Activated CD4-positive, alpha-beta T cell treated with anti-CD3 and anti-CD28 coated beads for 36 hours (primary cell): ENCODE results near the gene TMEM109. TPM values are rescaled to one million over a fixed set of nuclear protein-coding genes. Genes with fewer than 3 reads are reported as not detected.

ENCODE experiments used
- ATAC-seq: fragments of 200-7000 bp; cut with Tn5 transposase; one replicate; pipeline ENCODE4 v1.10.0; 2021; ENCODE audit warnings: mild to moderate bottlenecking, moderate library complexity
- CTCF ChIA-PET: fragments of 350-600 bp; sonication (Branson Sonifier 250); formaldehyde crosslinking; loops from one replicate; lab custom pipeline; 2021; ENCODE audit warnings: antibody characterized with exemption; lab: Charles Lee
- POLR2A ChIA-PET: fragments of 350-600 bp; sonication (Branson Sonifier 250); formaldehyde crosslinking; loops from one replicate; lab custom pipeline; 2021; ENCODE audit warnings: antibody characterized with exemption, inconsistent platforms; lab: Charles Lee
- DNase-seq: peaks from one replicate; pipeline ENCODE4 v3.0.0-alpha.2; 2020
- H3K27ac Mint-ChIP-seq: one replicate; pipeline ENCODE4 v1.8.0; 2021; ENCODE audit warnings: mixed read lengths
- H3K27me3 Mint-ChIP-seq: one replicate; pipeline ENCODE4 v1.8.0; 2021; ENCODE audit warnings: mixed read lengths
- H3K36me3 Mint-ChIP-seq: one replicate; pipeline ENCODE4 v1.8.0; 2021; ENCODE audit warnings: low read depth, mixed read lengths
- H3K4me1 Mint-ChIP-seq: one replicate; pipeline ENCODE4 v1.8.0; 2021; ENCODE audit warnings: mixed read lengths
- H3K4me3 Mint-ChIP-seq: one replicate; pipeline ENCODE4 v1.8.0; 2021; ENCODE audit warnings: mild to moderate bottlenecking, moderate library complexity, mixed read lengths
- H3K9me3 Mint-ChIP-seq: one replicate; pipeline ENCODE4 v1.8.0; 2021; ENCODE audit warnings: low read depth, mixed read lengths
- intact Hi-C, 2 experiments: fragments of 100-400 bp; cut with DNase I in 1 of 2; cut with micrococcal nuclease in 1 of 2; formaldehyde crosslinking; loops; one replicate each; pipeline versions ENCODE4 v1.14.2 to v1.15.1; 2022 to 2024; cut with DNase I, micrococcal nuclease
- total RNA-seq, 2 experiments: library from RNA; stranded (reverse); gene quantifications; one replicate each; pipeline ENCODE4 v1.2.3, GENCODE V29; 2021

The TMEM109 gene
- total RNA-seq, 2 experiments from 2014 or later, result 80.3 to 89.1 TPM

GRCh38 chr11:60912223-60912850 is 1.6 kb upstream of the TMEM109 start:
- Mint-ChIP-seq H3K27ac (peak overlapping the region; percentile 73), H3K27me3 (no peaks in the 10 kb centered on the region), H3K4me3 (peak overlapping the region; percentile 2), H3K4me1 (peaks cover 52% of the 10 kb centered on the region), H3K9me3 (no peaks in the 10 kb centered on the region), H3K36me3 (peaks cover 12% of the 10 kb centered on the region)
- ChIA-PET CTCF (interaction anchor here (0.5 to 2.7 kb wide), 11 partner anchors 9 to 1990 kb away, joined by 3 to 16 read pairs (median 4); partner anchors contain the start of gene CD6), POLR2A (interaction anchor here (1.2 to 1.9 kb wide), 2 partner anchors 25 to 517 kb away, joined by 4 to 5 read pairs; partner anchors contain the start of genes CPSF7 and SDHAF2)
- intact Hi-C loops, result loop anchor here (2.0 to 5.0 kb wide), 4 partner anchors 70 to 380 kb away; partner anchors contain the start of gene CCDC86 (in 1 of the 2)
- peak; percentile 12 for ATAC-seq
- DNase-seq, result peak; percentile 51

- Mint-ChIP-seq H3K4me1 (peaks cover 52% of the 10 kb centered on the region), H3K4me3 (peak overlapping the region; percentile 87), H3K9me3 (no peaks in the 10 kb centered on the region), H3K36me3 (peaks cover 13% of the 10 kb centered on the region), H3K27ac (peak overlapping the region; percentile 97), H3K27me3 (no peaks in the 10 kb centered on the region)
- DNase-seq (no peak), ATAC-seq (no peak)
- intact Hi-C loops, result loop anchor here (2.0 to 5.0 kb wide), 4 partner anchors 70 to 379 kb away; partner anchors contain the start of gene CCDC86 (in 1 of the 2)
- ChIA-PET POLR2A (interaction anchor here (0.7 to 1.9 kb wide), 5 partner anchors 69 to 517 kb away, joined by 3 to 5 read pairs (median 4); partner anchors contain the start of genes CPSF7 and SDHAF2), CTCF (interaction anchor here (0.7 to 2.7 kb wide), 12 partner anchors 10 to 1990 kb away, joined by 3 to 16 read pairs (median 4); no protein-coding TSS in a partner anchor)
Observed at GRCh38 chr11:60912851-60913528, 968 bp upstream of the TMEM109 start.

DNA sequence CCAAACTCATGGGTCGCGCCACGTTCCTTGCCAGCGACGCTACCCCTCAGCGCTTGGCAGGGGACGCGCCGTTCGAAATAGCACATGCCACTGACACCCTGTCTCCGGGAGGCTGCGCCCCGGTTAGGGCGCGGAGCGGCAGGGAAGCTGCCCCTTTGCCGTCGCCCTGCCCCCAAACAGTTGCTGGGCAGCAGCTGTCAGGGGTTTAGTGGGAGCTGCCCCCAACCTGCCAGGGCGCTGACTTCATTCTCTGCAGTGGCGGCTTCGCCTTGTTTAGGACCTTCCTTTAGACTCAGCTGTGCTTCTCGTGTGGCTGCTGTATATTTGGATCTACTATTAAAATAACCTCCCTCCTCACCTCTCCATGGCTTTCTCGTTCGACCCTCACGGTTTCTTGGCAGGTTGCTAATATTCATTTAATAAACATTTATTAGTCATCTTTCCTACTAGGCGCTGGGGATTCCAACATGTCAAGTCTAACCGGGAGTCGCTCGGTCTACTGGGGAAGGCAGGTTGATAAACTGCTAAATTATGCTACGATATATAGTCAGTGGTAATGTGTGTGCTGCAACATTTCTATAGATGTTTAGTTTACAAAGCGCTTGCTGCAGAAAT is 782 bp downstream of the TMEM109 start:
- Mint-ChIP-seq H3K4me3 (peak overlapping the region; percentile 87), H3K27me3 (no peaks in the 10 kb centered on the region), H3K9me3 (no peaks in the 10 kb centered on the region), H3K36me3 (peaks cover 20% of the 10 kb centered on the region), H3K4me1 (peaks cover 64% of the 10 kb centered on the region), H3K27ac (peak overlapping the region; percentile 77)
- ATAC-seq (peak; percentile 15), DNase-seq (peak; percentile 66)
- POLR2A ChIA-PET, result interaction anchor here (0.6 to 2.9 kb wide), 9 partner anchors 9 to 515 kb away, joined by 3 to 16 read pairs (median 5); partner anchors contain the start of genes CPSF7, PRPF19, SDHAF2 and TMEM132A
- intact Hi-C loops, result loop anchor here (1.0 to 5.0 kb wide), 14 partner anchors 8 to 448 kb away; partner anchors contain the start of genes PRPF19 (in 2 of the 2), CCDC86 (in 1 of the 2), DDB1 (in 1 of the 2) and TKFC (in 1 of the 2)
- CTCF ChIA-PET, result interaction anchor here (0.6 to 1.8 kb wide), 11 partner anchors 9 to 471 kb away, joined by 3 to 9 read pairs (median 3); partner anchors contain the start of gene PRPF19

DNA sequence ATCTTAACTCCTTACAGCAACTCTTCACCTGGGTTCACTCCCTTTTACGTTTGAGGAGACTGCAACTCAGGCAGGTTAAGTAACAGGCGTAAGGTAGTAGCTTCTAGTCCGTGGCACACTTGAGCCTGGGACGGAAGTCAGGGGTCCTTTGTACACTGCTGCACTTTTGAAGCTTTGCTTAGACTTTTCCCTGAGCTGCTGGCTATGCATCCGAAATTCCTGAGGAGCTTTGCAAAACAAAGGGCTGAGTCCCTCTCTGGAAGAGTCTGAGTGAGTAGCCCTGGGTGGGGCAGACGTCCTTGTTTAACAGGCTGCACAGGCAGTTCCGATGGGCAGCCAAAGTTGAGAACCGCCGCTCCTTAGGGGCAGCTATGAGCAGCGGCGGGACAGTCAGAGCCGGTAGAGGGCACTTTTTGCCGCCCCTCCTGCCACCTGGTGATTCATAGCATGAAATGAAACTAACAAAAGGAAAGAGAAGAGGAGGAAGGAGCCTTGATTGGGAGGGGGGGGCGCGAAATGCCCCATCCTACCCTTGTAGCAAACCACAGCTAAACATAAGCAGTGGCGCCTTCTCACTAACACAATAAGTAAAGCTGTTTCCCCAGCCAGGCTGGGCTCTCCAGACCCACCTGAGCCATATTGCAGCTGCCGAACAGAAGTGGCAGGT is 1.4 kb downstream of the TMEM109 start:
- Mint-ChIP-seq H3K27me3 (no peaks in the 10 kb centered on the region), H3K36me3 (peaks cover 25% of the 10 kb centered on the region), H3K4me1 (peaks cover 62% of the 10 kb centered on the region), H3K4me3 (peak overlapping the region; percentile 87), H3K27ac (peak overlapping the region; percentile 77), H3K9me3 (no peaks in the 10 kb centered on the region)
- POLR2A ChIA-PET, result interaction anchor here (0.6 to 2.9 kb wide), 7 partner anchors 9 to 224 kb away, joined by 3 to 16 read pairs (median 5); partner anchors contain the start of genes PRPF19 and TMEM132A
- DNase-seq (peak; percentile 82), ATAC-seq (peak; percentile 47)
- CTCF ChIA-PET, result interaction anchor here (0.6 to 1.8 kb wide), 13 partner anchors 9 to 252 kb away, joined by 3 to 9 read pairs (median 3); partner anchors contain the start of genes PRPF19 and TMEM132A
- intact Hi-C loops, result loop anchor here (1.0 to 5.0 kb wide), 6 partner anchors 35 to 417 kb away; partner anchors contain the start of genes DDB1 (in 1 of the 2) and TKFC (in 1 of the 2)

- no peaks in the 10 kb centered on the region for H3K27me3 Mint-ChIP-seq
- ATAC-seq, result no peak
- intact Hi-C loops, result loop anchor here in 1 of 2 experiments (5.0 kb wide), 1 partner anchor 146 kb away; no protein-coding TSS in a partner anchor
- H3K4me1 Mint-ChIP-seq, result peaks cover 50% of the 10 kb centered on the region
- ChIA-PET CTCF (interaction anchor here (0.8 to 1.4 kb wide), 2 partner anchors 49 to 834 kb away, joined by 3 read pairs; no protein-coding TSS in a partner anchor), POLR2A (interaction anchor here (0.7 to 0.9 kb wide), 2 partner anchors 10 to 252 kb away, joined by 3 to 4 read pairs; partner anchors contain the start of gene PRPF19)
- H3K9me3 Mint-ChIP-seq, result no peaks in the 10 kb centered on the region
- no peak overlapping the region for H3K27ac Mint-ChIP-seq
- no peak for DNase-seq
- peaks cover 39% of the 10 kb centered on the region for H3K36me3 Mint-ChIP-seq
- no peak overlapping the region for H3K4me3 Mint-ChIP-seq
Observed at GRCh38 chr11:60916669-60917206, 2.8 kb downstream of the TMEM109 start.

GRCh38 chr11:60917267-60917666 is 3.3 kb downstream of the TMEM109 start:
- Mint-ChIP-seq H3K9me3 (no peaks in the 10 kb centered on the region), H3K36me3 (peaks cover 43% of the 10 kb centered on the region), H3K4me3 (no peak overlapping the region), H3K4me1 (peaks cover 45% of the 10 kb centered on the region), H3K27ac (no peak overlapping the region), H3K27me3 (no peaks in the 10 kb centered on the region)
- DNase-seq (no peak), ATAC-seq (no peak)
- ChIA-PET POLR2A (interaction anchor here (0.7 kb wide), 2 partner anchors 11 kb away, joined by 4 to 5 read pairs; partner anchors contain the start of gene PRPF19), CTCF (interaction anchor here (0.8 kb wide), 1 partner anchor 834 kb away, joined by 3 read pairs; no protein-coding TSS in a partner anchor)
- intact Hi-C loops, result loop anchor here in 1 of 2 experiments (5.0 kb wide), 1 partner anchor 145 kb away; no protein-coding TSS in a partner anchor

GRCh38 chr11:60918251-60918938 is 4.4 kb downstream of the TMEM109 start:
- peaks cover 53% of the 10 kb centered on the region for H3K36me3 Mint-ChIP-seq

DNA sequence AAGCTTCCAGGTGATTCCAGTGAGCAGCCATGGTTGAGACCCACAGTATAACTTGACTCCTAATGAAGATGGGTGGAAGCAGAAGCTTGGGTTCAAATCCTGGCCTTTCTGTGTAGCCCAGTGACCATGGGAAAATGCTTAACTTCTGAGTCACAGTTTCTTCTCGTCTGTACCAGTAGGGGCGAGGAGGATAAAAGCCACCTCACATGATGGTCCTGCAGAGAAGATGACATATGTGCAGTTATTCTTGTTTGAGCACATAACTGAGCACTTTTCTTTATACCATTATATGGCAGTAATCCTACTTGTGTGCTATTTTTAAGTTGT is 4.9 kb downstream of the TMEM109 start:
- intact Hi-C loops, result loop anchor here in 1 of 2 experiments (5.0 kb wide), 1 partner anchor 143 kb away; no protein-coding TSS in a partner anchor
- H3K4me1 Mint-ChIP-seq, result peaks cover 31% of the 10 kb centered on the region
- H3K4me3 Mint-ChIP-seq, result no peak overlapping the region
- no peaks in the 10 kb centered on the region for H3K27me3 Mint-ChIP-seq
- CTCF ChIA-PET, result interaction anchor here (0.5 to 1.1 kb wide), 4 partner anchors 14 to 376 kb away, joined by 3 read pairs; partner anchors contain the start of gene VWCE
- POLR2A ChIA-PET, result no interaction called here
- peaks cover 57% of the 10 kb centered on the region for H3K36me3 Mint-ChIP-seq
- no peak for ATAC-seq
- no peak for DNase-seq
- no peaks in the 10 kb centered on the region for H3K9me3 Mint-ChIP-seq
- no peak overlapping the region for H3K27ac Mint-ChIP-seq

More at GRCh38 chr11:60918251-60918938, 4.4 kb downstream of the TMEM109 start:
- Mint-ChIP-seq H3K9me3 (no peaks in the 10 kb centered on the region), H3K4me1 (peaks cover 34% of the 10 kb centered on the region), H3K4me3 (no peak overlapping the region), H3K27ac (no peak overlapping the region), H3K27me3 (no peaks in the 10 kb centered on the region)
- intact Hi-C loops, result loop anchor here in 1 of 2 experiments (5.0 kb wide), 1 partner anchor 144 kb away; no protein-coding TSS in a partner anchor
- POLR2A ChIA-PET, result interaction anchor here (0.7 kb wide), 1 partner anchor 10 kb away, joined by 5 read pairs; no protein-coding TSS in a partner anchor
- CTCF ChIA-PET, result interaction anchor here (0.5 to 1.1 kb wide), 4 partner anchors 14 to 376 kb away, joined by 3 read pairs; partner anchors contain the start of gene VWCE
- ATAC-seq (no peak), DNase-seq (no peak)

- Mint-ChIP-seq H3K27ac (no peak overlapping the region), H3K9me3 (no peaks in the 10 kb centered on the region), H3K27me3 (no peaks in the 10 kb centered on the region), H3K36me3 (peaks cover 57% of the 10 kb centered on the region), H3K4me1 (peaks cover 34% of the 10 kb centered on the region), H3K4me3 (no peak overlapping the region)
- ATAC-seq, result no peak
- intact Hi-C loops, result loop anchor here in 1 of 2 experiments (5.0 kb wide), 1 partner anchor 143 kb away; no protein-coding TSS in a partner anchor
- no peak for DNase-seq
- POLR2A ChIA-PET, result no interaction called here
- CTCF ChIA-PET, result interaction anchor here (0.7 to 1.1 kb wide), 2 partner anchors 15 to 51 kb away, joined by 3 read pairs; no protein-coding TSS in a partner anchor
Observed at GRCh38 chr11:60919320-60919719, 5.4 kb downstream of the TMEM109 start.
